KMS-11 (cell line): ENCODE data around the gene EPS8.

ENCODE experiments used
- H2AFZ ChIP-seq: fragments of 200-600 bp; sonication (generic); 2 replicates; pipeline ENCODE4 v1.6.1; 2016; ENCODE audit warnings: antibody characterized with exemption, mixed run types, low read depth
- H3K27ac ChIP-seq: fragments of 200-600 bp; sonication (generic); 2 replicates; pipeline ENCODE4 v1.6.1; 2016; ENCODE audit warnings: mild to moderate bottlenecking, mixed run types
- H3K27me3 ChIP-seq: fragments of 200-600 bp; sonication (generic); 2 replicates; pipeline ENCODE4 v1.6.1; 2017; ENCODE audit warnings: mild to moderate bottlenecking, low read depth, mixed run types, moderate library complexity; ENCODE audit not compliant: insufficient read depth
- H3K36me3 ChIP-seq: fragments of 200-600 bp; sonication (generic); 2 replicates; pipeline ENCODE4 v1.6.1; 2017; ENCODE audit warnings: mild to moderate bottlenecking, mixed run types; ENCODE audit not compliant: insufficient read depth
- H3K4me1 ChIP-seq: fragments of 200-600 bp; sonication (generic); 2 replicates; pipeline ENCODE4 v1.6.1; 2016; ENCODE audit warnings: mild to moderate bottlenecking, low read depth, mixed run types; ENCODE audit not compliant: poor library complexity, severe bottlenecking
- H3K4me2 ChIP-seq: fragments of 200-600 bp; sonication (generic); 2 replicates; pipeline ENCODE4 v1.7.0; 2016; ENCODE audit warnings: mild to moderate bottlenecking, mixed run types
- H3K4me3 ChIP-seq: fragments of 200-600 bp; sonication (generic); IDR thresholded peaks from 2 replicates; pipeline ENCODE4 v1.6.1; 2017; ENCODE audit warnings: low read depth, low read length, mixed read lengths; ENCODE audit not compliant: insufficient read depth
- H3K79me2 ChIP-seq: fragments of 200-600 bp; sonication (generic); 2 replicates; pipeline ENCODE4 v1.6.1; 2016; ENCODE audit warnings: low read depth, mixed run types; ENCODE audit not compliant: insufficient read depth
- H3K9ac ChIP-seq: fragments of 200-600 bp; sonication (generic); 2 replicates; pipeline ENCODE4 v1.6.1; 2016; ENCODE audit warnings: mild to moderate bottlenecking, mixed run types
- H4K20me1 ChIP-seq: fragments of 200-600 bp; sonication (generic); 2 replicates; pipeline ENCODE4 v1.6.1; 2016; ENCODE audit warnings: mild to moderate bottlenecking, mixed run types; ENCODE audit not compliant: insufficient read depth
- CTCF ChIP-seq: fragments of 200-600 bp; sonication (generic); conservative IDR thresholded peaks from 2 replicates; pipeline ENCODE4 v1.6.1; 2017; ENCODE audit warnings: low read depth, mild to moderate bottlenecking, antibody characterized with exemption, low read length, moderate library complexity, mixed read lengths

The EPS8 gene

GRCh38 chr12:15732341-15733061, 56.7 kb downstream of the EPS8 start:
- H3K4me2 ChIP-seq, result no peak overlapping the region
- no peak overlapping the region for H3K9ac ChIP-seq
- H3K4me1 ChIP-seq, result no peaks in the 10 kb centered on the region

GRCh38 chr12:15731940-15732339, 57.2 kb downstream of the EPS8 start:
- Histone ChIP-seq H2AFZ (no peak overlapping the region), H3K4me3 (no peak overlapping the region), H4K20me1 (no peaks in the 10 kb centered on the region), H3K79me2 (no peaks in the 10 kb centered on the region), H3K4me2 (no peak overlapping the region), H3K9ac (no peak overlapping the region), H3K27me3 (no peaks in the 10 kb centered on the region), H3K4me1 (no peaks in the 10 kb centered on the region), H3K27ac (no peak overlapping the region), H3K36me3 (no peaks in the 10 kb centered on the region)
- no peak for TF ChIP-seq CTCF

More at GRCh38 chr12:15732341-15733061, 56.7 kb downstream of the EPS8 start:
- H2AFZ ChIP-seq, result no peak overlapping the region
- H3K36me3 ChIP-seq, result no peaks in the 10 kb centered on the region
- no peak overlapping the region for H3K4me3 ChIP-seq
- no peaks in the 10 kb centered on the region for H4K20me1 ChIP-seq
- no peak overlapping the region for H3K27ac ChIP-seq
- H3K79me2 ChIP-seq, result no peaks in the 10 kb centered on the region
- H3K27me3 ChIP-seq, result no peaks in the 10 kb centered on the region
- TF ChIP-seq CTCF, result no peak

GRCh38 chr12:15729097-15729496, 60.1 kb downstream of the EPS8 start:
- H3K36me3 ChIP-seq, result no peaks in the 10 kb centered on the region
- H3K4me1 ChIP-seq, result no peaks in the 10 kb centered on the region
- H2AFZ ChIP-seq, result no peak overlapping the region
- H4K20me1 ChIP-seq, result no peaks in the 10 kb centered on the region
- H3K79me2 ChIP-seq, result no peaks in the 10 kb centered on the region
- no peak overlapping the region for H3K4me2 ChIP-seq
- no peak for TF ChIP-seq CTCF
- no peaks in the 10 kb centered on the region for H3K27me3 ChIP-seq
- H3K4me3 ChIP-seq, result no peak overlapping the region
- H3K27ac ChIP-seq, result no peak overlapping the region
- no peak overlapping the region for H3K9ac ChIP-seq

GRCh38 chr12:15728118-15728598, 61.0 kb downstream of the EPS8 start:
- Histone ChIP-seq H3K4me2 (no peak overlapping the region), H2AFZ (no peak overlapping the region), H3K79me2 (no peaks in the 10 kb centered on the region), H3K4me1 (no peaks in the 10 kb centered on the region), H3K27ac (no peak overlapping the region), H3K4me3 (no peak overlapping the region), H3K36me3 (no peaks in the 10 kb centered on the region), H3K27me3 (no peaks in the 10 kb centered on the region), H3K9ac (no peak overlapping the region), H4K20me1 (no peaks in the 10 kb centered on the region)
- no peak for TF ChIP-seq CTCF
